Measurements from ENCODE around the gene CASP12.

DNA sequence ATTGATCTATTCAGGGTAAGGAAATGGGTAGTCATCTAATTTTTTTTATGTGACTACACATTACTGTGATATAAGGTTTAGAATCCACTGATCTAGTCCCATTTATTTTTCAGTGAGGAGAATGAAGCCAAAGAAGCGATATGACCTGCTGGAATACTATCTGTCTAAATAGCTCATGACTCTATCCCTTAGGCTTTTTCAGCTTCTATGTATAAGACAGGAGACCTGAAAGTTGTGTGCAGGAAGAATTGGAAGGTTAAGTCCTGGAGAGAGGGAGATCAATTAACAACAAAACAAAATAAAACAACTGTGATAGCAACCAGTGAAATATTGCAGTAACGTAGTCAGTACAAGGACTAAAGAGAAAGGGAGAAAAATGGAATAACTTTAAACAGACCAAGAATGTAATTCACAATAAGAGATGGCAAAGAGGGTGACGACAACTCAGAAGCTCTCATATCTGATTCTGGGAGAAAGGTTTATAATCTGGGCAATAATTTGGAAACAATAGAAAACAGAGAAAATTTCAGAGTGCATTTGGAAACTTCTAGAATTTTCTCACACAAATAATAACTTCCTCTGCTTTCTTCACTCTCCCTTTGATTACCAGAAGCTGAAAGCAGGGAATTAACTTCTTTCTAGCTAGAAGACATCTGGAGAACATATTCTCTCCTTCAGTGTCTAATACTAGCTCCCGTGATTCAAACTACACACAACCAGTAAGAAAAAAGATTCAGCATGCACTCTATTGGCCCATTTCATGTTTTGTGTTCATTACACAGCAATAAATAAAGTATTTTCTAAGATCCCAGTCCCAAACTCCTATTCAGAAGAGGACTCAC, 19.2 kb upstream of the CASP12 start:
- TF ChIP-seq, protein P1, sequence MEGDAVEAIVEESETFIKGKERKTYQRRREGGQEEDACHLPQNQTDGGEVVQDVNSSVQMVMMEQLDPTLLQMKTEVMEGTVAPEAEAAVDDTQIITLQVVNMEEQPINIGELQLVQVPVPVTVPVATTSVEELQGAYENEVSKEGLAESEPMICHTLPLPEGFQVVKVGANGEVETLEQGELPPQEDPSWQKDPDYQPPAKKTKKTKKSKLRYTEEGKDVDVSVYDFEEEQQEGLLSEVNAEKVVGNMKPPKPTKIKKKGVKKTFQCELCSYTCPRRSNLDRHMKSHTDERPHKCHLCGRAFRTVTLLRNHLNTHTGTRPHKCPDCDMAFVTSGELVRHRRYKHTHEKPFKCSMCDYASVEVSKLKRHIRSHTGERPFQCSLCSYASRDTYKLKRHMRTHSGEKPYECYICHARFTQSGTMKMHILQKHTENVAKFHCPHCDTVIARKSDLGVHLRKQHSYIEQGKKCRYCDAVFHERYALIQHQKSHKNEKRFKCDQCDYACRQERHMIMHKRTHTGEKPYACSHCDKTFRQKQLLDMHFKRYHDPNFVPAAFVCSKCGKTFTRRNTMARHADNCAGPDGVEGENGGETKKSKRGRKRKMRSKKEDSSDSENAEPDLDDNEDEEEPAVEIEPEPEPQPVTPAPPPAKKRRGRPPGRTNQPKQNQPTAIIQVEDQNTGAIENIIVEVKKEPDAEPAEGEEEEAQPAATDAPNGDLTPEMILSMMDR (IDR thresholded peaks at IDR 0.05): no peak
- no peak for TF ChIP-seq POLR2A (IDR thresholded peaks at IDR 0.05)

Data from uterus (tissue), 2 donors.